H9 (cell line): ENCODE measurements around the gene CX3CR1. TPM values are rescaled to one million over a fixed set of nuclear protein-coding genes. Genes with fewer than 3 reads are reported as not detected.

Source experiments
- DNase-seq: peaks from one replicate; pipeline ENCODE4 v3.0.0-alpha.2; 2017
- H2AFZ ChIP-seq: one replicate; pipeline ENCODE4 v1.6.1; 2013; ENCODE audit warnings: mild to moderate bottlenecking, low read length, control low read depth, moderate library complexity
- H2AK5ac ChIP-seq: 2 replicates; pipeline ENCODE4 v1.6.1; 2013; ENCODE audit warnings: low read length, control low read depth, mixed read lengths; ENCODE audit not compliant: insufficient read length
- H2BK120ac ChIP-seq: one replicate; pipeline ENCODE4 v1.6.1; 2013; ENCODE audit warnings: low read depth, mild to moderate bottlenecking, low read length, control low read depth, inconsistent platforms; ENCODE audit not compliant: poor library complexity, severe bottlenecking
- H2BK12ac ChIP-seq: 2 replicates; pipeline ENCODE4 v1.6.1; 2013; ENCODE audit warnings: low read length, control low read depth, mixed read lengths, low read depth; ENCODE audit not compliant: insufficient read length
- H2BK15ac ChIP-seq: 2 replicates; pipeline ENCODE4 v1.6.1; 2013; ENCODE audit warnings: low read depth, low read length, control low read depth
- H2BK20ac ChIP-seq: one replicate; pipeline ENCODE4 v1.6.1; 2013; ENCODE audit warnings: low read depth, mild to moderate bottlenecking, low read length, control low read depth, inconsistent platforms; ENCODE audit not compliant: poor library complexity, severe bottlenecking
- H2BK5ac ChIP-seq: 2 replicates; pipeline ENCODE4 v1.6.1; 2013; ENCODE audit warnings: low read length, control low read depth, mixed read lengths; ENCODE audit not compliant: insufficient read length
- H3K14ac ChIP-seq: 2 replicates; pipeline ENCODE4 v1.6.1; 2013; ENCODE audit warnings: low read length, control low read depth; ENCODE audit not compliant: insufficient read depth
- H3K18ac ChIP-seq: 2 replicates; pipeline ENCODE4 v1.6.1; 2013; ENCODE audit warnings: low read depth, mild to moderate bottlenecking, mixed read lengths, low read length, control low read depth; ENCODE audit not compliant: insufficient read length
- H3K23ac ChIP-seq: 2 replicates; pipeline ENCODE4 v1.6.1; 2013; ENCODE audit warnings: low read length, control low read depth, mixed read lengths, low read depth; ENCODE audit not compliant: insufficient read length
- H3K23me2 ChIP-seq: 2 replicates; pipeline ENCODE4 v1.6.1; 2013; ENCODE audit warnings: low read depth, mild to moderate bottlenecking, mixed read lengths, low read length, control low read depth; ENCODE audit not compliant: insufficient read length, poor library complexity, severe bottlenecking
- H3K27ac ChIP-seq: 2 replicates; pipeline ENCODE4 v1.5.1; 2013; ENCODE audit warnings: low read length, control low read depth, mixed read lengths, low read depth; ENCODE audit not compliant: insufficient read length
- H3K27me3 ChIP-seq: 2 replicates; pipeline ENCODE4 v1.6.1; 2013; ENCODE audit warnings: low read length, control low read depth, inconsistent platforms; ENCODE audit not compliant: insufficient read depth
- H3K4ac ChIP-seq: 2 replicates; pipeline ENCODE4 v1.6.1; 2013; ENCODE audit warnings: low read depth, mild to moderate bottlenecking, control low read depth, inconsistent platforms, low read length, moderate library complexity
- H3K4me1 ChIP-seq: 2 replicates; pipeline ENCODE4 v1.6.1; 2013; ENCODE audit warnings: low read length, control low read depth, inconsistent platforms; ENCODE audit not compliant: insufficient read depth
- H3K4me2 ChIP-seq: 2 replicates; pipeline ENCODE4 v1.6.1; 2013; ENCODE audit warnings: low read length, control low read depth, mixed read lengths; ENCODE audit not compliant: insufficient read length, insufficient read depth
- H3K56ac ChIP-seq: 2 replicates; pipeline ENCODE4 v1.6.1; 2013; ENCODE audit warnings: low read depth, mild to moderate bottlenecking, mixed read lengths, low read length, control low read depth; ENCODE audit not compliant: insufficient read length
- H3K79me1 ChIP-seq: 2 replicates; pipeline ENCODE4 v1.6.1; 2013; ENCODE audit warnings: low read depth, mild to moderate bottlenecking, moderate library complexity, low read length, control low read depth, inconsistent platforms; ENCODE audit not compliant: insufficient read depth, poor library complexity, severe bottlenecking
- H3K79me2 ChIP-seq: 2 replicates; pipeline ENCODE4 v1.6.1; 2013; ENCODE audit warnings: low read length, control low read depth, inconsistent platforms; ENCODE audit not compliant: insufficient read depth
- H3K9ac ChIP-seq: 2 replicates; pipeline ENCODE4 v1.6.1; 2013; ENCODE audit warnings: low read length, control low read depth, mixed read lengths; ENCODE audit not compliant: insufficient read length; ENCODE audit errors: extremely low read depth
- H3K9me3 ChIP-seq: one replicate; pipeline ENCODE4 v1.6.1; 2013; ENCODE audit warnings: low read depth, low read length, inconsistent platforms; ENCODE audit not compliant: control insufficient read depth
- H3T11ph ChIP-seq: one replicate; pipeline ENCODE4 v1.6.1; 2013; ENCODE audit warnings: mild to moderate bottlenecking, low read length, control low read depth, inconsistent platforms
- H4K20me1 ChIP-seq: one replicate; pipeline ENCODE4 v1.6.1; 2013; ENCODE audit not compliant: control insufficient read depth, insufficient read length, insufficient read depth
- H4K5ac ChIP-seq: 2 replicates; pipeline ENCODE4 v1.6.1; 2013; ENCODE audit warnings: low read depth, mild to moderate bottlenecking, mixed read lengths, low read length, control low read depth; ENCODE audit not compliant: insufficient read length
- H4K8ac ChIP-seq: replicated peaks from 2 replicates; pipeline ENCODE4 v1.6.1; 2013; ENCODE audit warnings: low read length, control low read depth, mixed read lengths, low read depth; ENCODE audit not compliant: insufficient read length
- H4K91ac ChIP-seq: 2 replicates; pipeline ENCODE4 v1.6.1; 2013; ENCODE audit warnings: low read depth, mild to moderate bottlenecking, moderate library complexity, mixed read lengths, low read length, control low read depth; ENCODE audit not compliant: insufficient read length
- H3K27ac Mint-ChIP-seq, 3 experiments: 2 replicates in 2 of 3; 3 replicates in 1 of 3; pipeline ENCODE4 v1.8.0; 2020 to 2021; ENCODE audit warnings: mixed read lengths in 3 of 3, mild to moderate bottlenecking in 1 of 3, moderate library complexity in 1 of 3
- H3K27me3 Mint-ChIP-seq: 2 replicates; pipeline ENCODE4 v1.8.0; 2021; ENCODE audit warnings: low read depth, mild to moderate bottlenecking, moderate library complexity, mixed read lengths
- H3K36me3 Mint-ChIP-seq, 3 experiments: 2 replicates in 2 of 3; 3 replicates in 1 of 3; pipeline ENCODE4 v1.8.0; 2020 to 2021; ENCODE audit warnings: low read depth in 3 of 3, mixed read lengths in 3 of 3; ENCODE audit not compliant: insufficient read depth in 1 of 3
- H3K4me1 Mint-ChIP-seq, 2 experiments: 2 replicates each; pipeline ENCODE4 v1.8.0; 2020; ENCODE audit warnings: mixed read lengths in 2 of 2
- H3K4me3 Mint-ChIP-seq, 2 experiments: 2 replicates in 1 of 2; 3 replicates in 1 of 2; pipeline ENCODE4 v1.8.0; 2020 to 2021; ENCODE audit warnings: mild to moderate bottlenecking in 2 of 2, mixed read lengths in 2 of 2, moderate library complexity in 1 of 2
- H3K9me3 Mint-ChIP-seq, 2 experiments: 2 replicates in 1 of 2; 3 replicates in 1 of 2; pipeline ENCODE4 v1.8.0; 2020; ENCODE audit warnings: mild to moderate bottlenecking in 2 of 2, mixed read lengths in 2 of 2, moderate library complexity in 1 of 2
- total RNA-seq: library from RNA; stranded (reverse); gene quantifications from 2 replicates; pipeline ENCODE4 v1.2.1, GENCODE V29; 2021
- TF ChIP-seq, protein P1 (sequence below): fragments of 200-600 bp; sonication (generic); conservative IDR thresholded peaks from 3 replicates; pipeline ENCODE4 v1.8.0; 2021; ENCODE audit warnings: antibody characterized with exemption, mild to moderate bottlenecking

Gene CX3CR1
- total RNA-seq, 1 experiment from 2014 or later = not detected

DNA sequence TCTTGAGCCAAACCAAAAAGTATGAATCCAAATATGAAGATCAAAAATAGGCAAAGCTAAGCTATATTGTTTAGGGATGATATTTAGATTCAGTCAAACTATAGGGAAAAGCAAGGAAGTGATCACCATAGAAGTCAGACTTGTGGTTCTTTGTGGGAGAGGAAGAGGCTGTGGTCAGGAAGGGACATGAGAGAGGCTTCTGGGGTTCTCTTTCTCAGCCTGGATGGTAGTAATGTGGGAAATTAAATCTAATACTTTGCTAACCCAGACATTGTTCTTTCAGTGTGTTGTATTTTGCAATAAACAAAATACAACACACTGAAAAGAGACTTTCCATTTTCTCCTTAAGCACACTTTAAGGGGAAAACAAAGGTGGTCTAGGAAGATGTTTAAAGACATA lies 3.1 kb downstream of the CX3CR1 start:
- Histone ChIP-seq H3K9me3 (no peaks in the 10 kb centered on the region), H3K9ac (no peak overlapping the region), H3K27ac (no peak overlapping the region), H2BK5ac (no peak overlapping the region), H2BK20ac (no peak overlapping the region), H3K27me3 (no peaks in the 10 kb centered on the region), H4K8ac (no peak overlapping the region), H4K5ac (no peak overlapping the region), H3K79me1 (no peaks in the 10 kb centered on the region), H3K23me2 (no peaks in the 10 kb centered on the region), H3K14ac (no peak overlapping the region), H3K23ac (no peak overlapping the region), H3K4me1 (no peaks in the 10 kb centered on the region), H3K4ac (no peak overlapping the region), H4K20me1 (no peaks in the 10 kb centered on the region), H2BK15ac (no peak overlapping the region), H3K4me2 (no peak overlapping the region), H3K79me2 (no peaks in the 10 kb centered on the region), H2BK120ac (no peak overlapping the region), H2AFZ (no peak overlapping the region), H3K56ac (no peak overlapping the region), H2BK12ac (no peak overlapping the region), H3T11ph (no peak overlapping the region), H2AK5ac (no peak overlapping the region), H4K91ac (no peak overlapping the region), H3K18ac (no peak overlapping the region)
- Mint-ChIP-seq H3K27me3 (peaks cover 2% of the 10 kb centered on the region; the same call in 1 of the 2 replicates), H3K9me3 (no peaks in the 10 kb centered on the region), H3K4me1 (peaks cover 5 to 6% of the 10 kb centered on the region in 2 experiments), H3K27ac (no peak overlapping the region), H3K4me3 (no peak overlapping the region), H3K36me3 (no peaks in the 10 kb centered on the region)
- DNase-seq = no peak
- TF ChIP-seq, protein P1, sequence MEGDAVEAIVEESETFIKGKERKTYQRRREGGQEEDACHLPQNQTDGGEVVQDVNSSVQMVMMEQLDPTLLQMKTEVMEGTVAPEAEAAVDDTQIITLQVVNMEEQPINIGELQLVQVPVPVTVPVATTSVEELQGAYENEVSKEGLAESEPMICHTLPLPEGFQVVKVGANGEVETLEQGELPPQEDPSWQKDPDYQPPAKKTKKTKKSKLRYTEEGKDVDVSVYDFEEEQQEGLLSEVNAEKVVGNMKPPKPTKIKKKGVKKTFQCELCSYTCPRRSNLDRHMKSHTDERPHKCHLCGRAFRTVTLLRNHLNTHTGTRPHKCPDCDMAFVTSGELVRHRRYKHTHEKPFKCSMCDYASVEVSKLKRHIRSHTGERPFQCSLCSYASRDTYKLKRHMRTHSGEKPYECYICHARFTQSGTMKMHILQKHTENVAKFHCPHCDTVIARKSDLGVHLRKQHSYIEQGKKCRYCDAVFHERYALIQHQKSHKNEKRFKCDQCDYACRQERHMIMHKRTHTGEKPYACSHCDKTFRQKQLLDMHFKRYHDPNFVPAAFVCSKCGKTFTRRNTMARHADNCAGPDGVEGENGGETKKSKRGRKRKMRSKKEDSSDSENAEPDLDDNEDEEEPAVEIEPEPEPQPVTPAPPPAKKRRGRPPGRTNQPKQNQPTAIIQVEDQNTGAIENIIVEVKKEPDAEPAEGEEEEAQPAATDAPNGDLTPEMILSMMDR = no peak
